Nephron progenitor cell (in vitro differentiated cells): Measurements from ENCODE around the gene SSX7.

Experiments
- DNase-seq: peaks from one replicate; pipeline ENCODE4 v3.0.0; 2021
- H3K27ac Mint-ChIP-seq: 2 replicates; pipeline ENCODE4 v1.8.0; 2021; ENCODE audit warnings: mild to moderate bottlenecking, moderate library complexity, mixed read lengths
- H3K27me3 Mint-ChIP-seq: 2 replicates; pipeline ENCODE4 v1.8.0; 2021; ENCODE audit warnings: mild to moderate bottlenecking, low read depth, mixed read lengths; ENCODE audit not compliant: poor library complexity
- H3K36me3 Mint-ChIP-seq: 2 replicates; pipeline ENCODE4 v1.8.0; 2021; ENCODE audit warnings: low read depth, mixed read lengths
- H3K4me1 Mint-ChIP-seq: 2 replicates; pipeline ENCODE4 v1.8.0; 2021; ENCODE audit warnings: mixed read lengths
- H3K4me3 Mint-ChIP-seq: 2 replicates; pipeline ENCODE4 v1.8.0; 2021; ENCODE audit warnings: mild to moderate bottlenecking, moderate library complexity, mixed read lengths
- H3K9me3 Mint-ChIP-seq: 2 replicates; pipeline ENCODE4 v1.8.0; 2021; ENCODE audit warnings: mild to moderate bottlenecking, moderate library complexity, mixed read lengths
- TF ChIP-seq, protein P1 (sequence below): fragments of 200-600 bp; sonication (generic); IDR thresholded peaks from 2 replicates; pipeline ENCODE4 v1.5.0; 2021; ENCODE audit warnings: antibody characterized with exemption

Gene SSX7

DNA sequence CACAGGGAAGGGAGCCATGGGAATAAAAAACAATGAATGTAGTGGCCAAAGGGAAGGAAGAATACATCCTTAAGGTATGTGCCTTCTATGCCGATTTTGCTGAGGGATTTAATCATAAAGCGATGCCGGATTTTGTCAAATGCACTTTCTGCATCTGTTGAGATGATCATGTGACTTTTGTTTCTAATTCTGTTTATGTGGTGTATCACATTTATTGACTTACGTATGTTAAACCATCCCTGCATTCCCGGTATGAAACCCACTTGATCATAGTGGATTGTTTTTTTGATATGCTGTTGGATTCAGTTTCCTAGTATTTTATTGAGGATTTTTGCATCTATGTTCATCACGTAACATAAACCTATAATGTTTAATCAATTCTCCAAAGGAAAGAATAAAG, 60.0 kb downstream of the SSX7 start:
- H3K4me1 Mint-ChIP-seq: no peaks in the 10 kb centered on the region
- H3K27me3 Mint-ChIP-seq: peaks cover 12% of the 10 kb centered on the region
- H3K9me3 Mint-ChIP-seq: peaks cover 45% of the 10 kb centered on the region
- DNase-seq: no peak
- H3K4me3 Mint-ChIP-seq: no peak overlapping the region
- TF ChIP-seq, protein P1, sequence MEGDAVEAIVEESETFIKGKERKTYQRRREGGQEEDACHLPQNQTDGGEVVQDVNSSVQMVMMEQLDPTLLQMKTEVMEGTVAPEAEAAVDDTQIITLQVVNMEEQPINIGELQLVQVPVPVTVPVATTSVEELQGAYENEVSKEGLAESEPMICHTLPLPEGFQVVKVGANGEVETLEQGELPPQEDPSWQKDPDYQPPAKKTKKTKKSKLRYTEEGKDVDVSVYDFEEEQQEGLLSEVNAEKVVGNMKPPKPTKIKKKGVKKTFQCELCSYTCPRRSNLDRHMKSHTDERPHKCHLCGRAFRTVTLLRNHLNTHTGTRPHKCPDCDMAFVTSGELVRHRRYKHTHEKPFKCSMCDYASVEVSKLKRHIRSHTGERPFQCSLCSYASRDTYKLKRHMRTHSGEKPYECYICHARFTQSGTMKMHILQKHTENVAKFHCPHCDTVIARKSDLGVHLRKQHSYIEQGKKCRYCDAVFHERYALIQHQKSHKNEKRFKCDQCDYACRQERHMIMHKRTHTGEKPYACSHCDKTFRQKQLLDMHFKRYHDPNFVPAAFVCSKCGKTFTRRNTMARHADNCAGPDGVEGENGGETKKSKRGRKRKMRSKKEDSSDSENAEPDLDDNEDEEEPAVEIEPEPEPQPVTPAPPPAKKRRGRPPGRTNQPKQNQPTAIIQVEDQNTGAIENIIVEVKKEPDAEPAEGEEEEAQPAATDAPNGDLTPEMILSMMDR: no peak
- no peaks in the 10 kb centered on the region for H3K36me3 Mint-ChIP-seq
- no peak overlapping the region for H3K27ac Mint-ChIP-seq
